ENCODE measurements around the gene BAHCC1.

The BAHCC1 gene

DNA sequence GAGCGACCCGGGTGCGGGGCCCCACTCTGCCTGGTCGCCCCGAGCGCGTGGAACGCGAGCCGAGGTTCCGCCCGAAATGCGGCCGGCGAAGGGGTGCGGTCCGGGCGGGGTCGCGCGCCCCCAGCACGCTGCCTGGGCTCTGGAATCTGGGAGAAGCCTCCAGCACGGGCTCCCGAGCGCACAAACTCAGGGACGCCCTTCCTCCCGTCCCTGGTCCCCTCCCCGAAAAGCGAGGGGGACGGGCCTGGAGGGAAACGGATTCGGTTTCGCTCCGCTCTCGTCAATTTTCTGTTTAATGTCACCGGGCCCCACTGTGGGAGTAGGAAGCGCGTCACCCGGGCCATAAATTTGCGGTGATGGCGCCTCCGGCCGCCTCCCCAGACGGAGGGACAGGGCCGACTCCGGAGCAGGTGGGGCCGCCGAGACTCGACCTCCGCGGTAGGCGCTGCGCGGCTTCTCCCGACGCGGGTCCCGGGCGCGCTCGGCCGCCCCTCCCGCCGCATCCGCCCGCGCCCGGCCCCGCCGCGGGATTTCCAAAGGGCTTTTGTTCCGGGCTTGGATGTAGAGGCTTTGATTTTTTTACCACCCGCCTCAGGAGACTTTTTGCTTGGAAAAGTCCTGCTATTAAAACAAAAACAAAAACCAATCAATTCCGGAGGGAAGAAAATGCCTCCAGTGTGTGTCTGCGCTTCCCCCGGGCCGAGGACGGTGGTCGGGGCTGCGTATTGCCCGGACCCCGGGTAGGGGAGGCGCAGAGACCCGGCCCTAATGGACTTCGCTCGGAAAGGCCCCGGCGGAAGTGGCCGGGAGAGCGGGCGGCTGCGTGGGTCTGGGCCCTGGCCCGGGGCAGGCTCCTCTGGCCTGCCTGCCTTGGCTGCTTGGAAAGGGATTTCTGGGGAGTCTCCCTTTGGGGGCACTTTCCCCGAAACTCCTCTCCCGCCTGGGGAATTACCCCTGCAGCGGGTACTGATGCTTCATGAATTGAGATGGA lies 7.9 kb upstream of the BAHCC1 start:
- peak; percentile 42 to 47 for DNase-seq

DNA sequence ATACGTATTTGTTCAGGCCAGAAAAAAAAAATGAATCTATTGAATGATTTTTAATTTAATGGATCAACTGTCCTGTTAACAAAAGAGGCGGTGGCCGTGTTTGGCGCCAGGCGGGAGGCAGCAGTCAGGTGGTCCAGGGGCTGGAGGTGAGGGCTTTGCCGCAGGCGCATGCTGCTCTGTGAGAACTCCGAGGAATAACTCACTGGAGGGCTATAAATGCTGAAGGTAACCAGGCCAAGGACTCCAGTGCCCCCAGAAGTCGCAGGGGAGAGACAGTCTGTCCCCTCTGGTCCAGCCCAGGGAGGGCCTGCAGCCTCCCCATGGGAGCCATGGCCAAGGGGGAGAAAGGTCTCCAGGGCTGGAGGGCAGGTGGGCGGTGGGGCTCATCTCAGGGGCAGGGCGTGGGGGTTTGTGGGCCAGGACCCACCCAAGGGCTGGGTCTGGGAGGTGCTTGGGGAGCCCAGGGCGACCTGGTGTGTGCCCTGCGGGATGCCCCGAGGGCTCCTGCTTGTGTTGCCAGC lies 7.1 kb upstream of the BAHCC1 start:
- DNase-seq = no peak

DNA sequence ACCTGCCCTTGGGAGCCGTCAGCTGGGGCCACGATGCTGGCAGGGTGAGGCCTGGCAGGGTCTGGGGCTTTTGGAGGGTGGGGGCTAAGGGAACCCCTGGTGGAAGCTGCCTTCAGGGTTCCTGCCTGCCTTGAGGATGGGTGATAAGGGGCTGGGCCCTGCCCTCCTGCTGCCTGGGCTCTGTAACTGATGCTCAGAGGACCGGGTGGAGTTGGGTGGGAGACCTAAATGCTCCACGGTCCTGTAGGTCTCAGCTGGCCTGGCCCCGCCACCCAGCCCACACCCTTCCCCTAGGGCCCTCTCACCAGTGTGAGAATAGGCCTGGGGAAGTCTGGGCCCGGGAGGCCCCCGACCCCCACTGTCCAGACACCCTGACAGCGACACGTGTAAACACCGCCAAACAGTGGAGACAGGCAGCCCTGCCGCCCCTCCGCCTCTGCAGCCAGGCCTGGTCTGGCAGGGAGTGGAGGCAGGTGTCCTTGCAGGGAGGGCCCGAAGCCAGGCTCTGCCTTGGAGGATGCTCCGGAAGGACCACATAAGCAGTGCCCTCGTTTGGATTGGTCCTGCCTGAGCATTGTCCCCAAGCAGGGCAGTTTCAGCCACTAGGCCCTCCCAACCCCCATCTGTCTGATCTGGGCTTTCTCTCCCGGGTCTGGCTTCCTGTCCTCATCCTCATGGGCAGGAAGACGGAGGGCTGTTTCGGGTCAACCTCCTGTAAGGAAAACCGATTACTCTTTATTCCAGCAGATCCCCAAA lies 6.5 kb upstream of the BAHCC1 start:
- DNase-seq = no peak

DNA sequence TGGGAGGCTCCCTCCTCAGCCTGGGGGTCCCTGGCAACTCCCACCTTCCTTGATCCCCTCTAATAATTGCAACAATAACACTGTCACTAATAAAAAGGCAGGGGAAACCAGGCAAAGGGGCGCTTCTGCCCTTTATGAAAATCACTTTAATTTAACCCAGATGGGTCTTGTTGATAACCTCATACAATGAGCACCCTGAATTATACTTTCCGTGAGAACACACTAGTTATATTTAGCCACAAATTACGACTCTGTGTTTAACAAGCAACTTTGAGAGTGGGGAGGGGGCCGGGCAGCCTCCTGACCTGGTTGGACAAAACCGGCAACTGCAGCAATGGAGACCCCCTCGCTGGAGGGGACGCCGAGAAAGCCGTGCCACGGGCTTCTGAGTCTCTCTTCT lies 5.7 kb upstream of the BAHCC1 start:
- no peak for DNase-seq

DNA sequence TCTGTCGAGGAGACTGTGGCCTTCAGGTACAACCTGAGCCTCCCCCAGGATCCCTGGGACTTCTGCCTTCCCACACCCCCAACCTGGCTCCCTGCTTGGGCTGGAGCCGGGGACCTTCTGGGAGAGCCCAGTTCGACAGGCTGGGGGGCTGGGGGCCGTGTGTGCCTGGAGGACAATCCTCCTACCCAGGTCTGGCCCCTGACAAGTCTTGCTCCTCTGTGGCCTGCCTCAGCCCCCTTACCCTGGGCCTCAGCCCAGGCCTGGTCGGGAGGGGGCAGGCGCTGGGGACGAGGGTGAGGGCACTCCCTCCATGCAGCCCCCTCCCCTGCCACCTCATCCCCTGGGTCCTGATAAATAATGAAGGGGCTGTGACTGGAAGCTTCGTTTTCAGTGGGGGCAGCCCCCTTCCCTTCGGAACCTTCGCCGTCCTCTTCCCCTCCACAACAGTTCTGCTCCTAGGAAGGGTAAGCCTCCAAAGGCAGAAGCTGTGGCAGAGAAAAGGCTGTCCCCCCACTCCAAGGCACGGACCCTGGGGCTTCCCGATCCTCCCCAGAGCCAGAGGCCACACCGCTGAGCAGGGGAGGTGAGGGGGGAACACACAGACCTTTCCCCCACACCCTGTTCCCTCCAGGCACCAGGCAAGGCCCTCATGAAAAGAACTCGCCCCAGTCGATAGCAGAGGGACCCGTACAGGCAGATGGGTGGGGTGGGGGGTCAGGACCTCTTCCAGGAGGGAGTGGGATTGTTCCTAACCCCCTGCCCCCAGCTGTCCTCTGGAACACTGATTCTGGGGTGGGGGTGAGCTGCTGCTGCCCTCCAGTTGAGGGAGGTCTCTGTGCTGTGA lies 5.0 kb upstream of the BAHCC1 start:
- DNase-seq = no peak

DNA sequence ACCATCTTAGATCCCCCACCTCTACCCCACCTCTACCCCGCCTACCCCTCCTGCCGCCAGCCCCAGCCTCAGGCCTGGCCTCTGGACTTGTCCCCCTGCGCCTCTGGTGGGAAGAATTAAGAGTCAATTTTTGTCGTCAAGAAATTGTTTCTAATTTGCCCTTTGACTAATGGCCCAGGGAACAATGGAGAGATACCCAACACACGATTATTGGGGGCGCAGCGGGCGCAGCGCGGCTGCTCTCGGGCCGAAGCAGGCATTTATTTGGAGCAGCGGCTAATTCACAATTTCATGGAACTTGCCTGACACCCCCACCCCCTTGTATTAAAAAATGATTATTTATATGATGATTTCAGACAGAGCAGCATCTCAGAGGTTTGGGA lies 4.4 kb upstream of the BAHCC1 start:
- no peak for DNase-seq

DNA sequence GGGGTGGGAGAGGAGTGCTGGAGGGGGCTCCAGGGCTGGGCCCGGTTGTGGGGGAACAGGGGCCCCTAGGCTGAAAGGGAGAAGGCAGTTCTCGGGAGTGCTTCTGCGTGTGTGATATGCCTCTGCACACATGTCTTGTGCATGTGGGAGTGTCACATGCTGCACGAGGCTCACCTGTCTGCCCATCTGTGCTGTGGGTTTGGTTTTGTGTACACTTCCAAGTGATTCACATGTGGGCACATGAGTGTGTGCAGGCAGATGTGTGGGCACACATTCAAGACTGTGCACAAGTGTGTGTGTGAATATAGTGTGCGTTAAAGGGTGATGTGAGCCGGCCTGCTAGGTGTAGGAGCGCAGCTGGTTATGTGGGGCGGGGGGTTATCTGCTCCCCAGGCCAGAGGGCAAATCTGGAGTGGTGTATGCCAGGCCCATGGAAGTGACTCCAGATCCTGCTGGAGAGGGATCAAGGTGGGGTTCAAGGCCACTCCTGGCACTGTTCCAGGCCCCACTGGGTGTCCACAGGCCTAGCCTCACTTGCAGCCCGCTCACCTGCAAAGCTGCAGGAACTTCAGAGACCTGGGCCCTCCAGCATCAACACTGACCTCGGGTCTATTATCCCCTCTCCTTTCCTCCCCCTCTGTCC lies 3.8 kb upstream of the BAHCC1 start:
- no peak for DNase-seq

DNA sequence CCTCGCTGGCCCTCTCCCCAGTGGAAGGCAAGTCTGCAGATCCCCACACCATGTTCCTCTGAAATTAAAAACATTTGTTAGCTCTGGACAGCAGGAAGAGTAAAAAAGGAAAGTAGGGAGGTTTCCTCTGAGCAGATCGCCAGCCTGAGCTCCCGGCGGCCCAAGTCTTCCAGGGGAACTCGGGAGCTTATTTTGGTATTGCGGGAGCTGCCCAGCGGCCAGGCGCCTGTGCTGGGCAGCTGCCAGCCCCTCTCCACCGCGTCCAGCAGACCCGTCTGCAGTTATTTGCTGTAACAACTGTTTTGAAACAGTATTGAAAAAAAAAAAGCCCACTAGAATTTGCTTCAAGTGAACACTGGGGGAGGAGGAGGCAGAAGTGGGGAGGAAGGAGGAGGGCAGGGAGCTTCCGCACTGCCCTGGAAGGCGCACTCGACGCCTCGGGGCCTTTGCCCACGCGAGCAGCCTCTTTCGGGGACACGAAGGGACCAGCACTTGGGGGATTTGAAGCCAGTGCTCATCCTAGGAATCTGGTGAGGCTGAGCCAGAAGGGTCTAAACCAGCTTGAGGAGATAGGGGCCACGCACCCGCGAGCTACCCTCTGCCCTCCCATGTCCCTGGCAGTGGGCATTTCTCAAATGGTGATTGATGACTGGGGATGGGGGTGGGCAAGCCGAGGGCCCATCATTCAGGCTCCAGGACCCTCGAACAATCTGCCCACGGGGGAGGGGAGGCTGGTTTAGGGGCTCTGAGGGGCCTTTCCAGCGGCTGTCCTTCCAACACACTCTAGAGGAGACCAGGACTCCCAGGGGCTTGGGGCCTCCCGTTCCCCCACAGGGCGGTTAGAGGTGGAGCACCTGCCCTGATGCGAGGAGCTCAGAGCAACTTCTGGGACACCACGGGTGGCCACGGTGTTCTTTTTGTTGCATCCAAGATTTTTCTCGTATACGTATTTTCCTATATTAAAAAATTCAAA lies 3.0 kb upstream of the BAHCC1 start:
- DNase-seq = no peak

DNA sequence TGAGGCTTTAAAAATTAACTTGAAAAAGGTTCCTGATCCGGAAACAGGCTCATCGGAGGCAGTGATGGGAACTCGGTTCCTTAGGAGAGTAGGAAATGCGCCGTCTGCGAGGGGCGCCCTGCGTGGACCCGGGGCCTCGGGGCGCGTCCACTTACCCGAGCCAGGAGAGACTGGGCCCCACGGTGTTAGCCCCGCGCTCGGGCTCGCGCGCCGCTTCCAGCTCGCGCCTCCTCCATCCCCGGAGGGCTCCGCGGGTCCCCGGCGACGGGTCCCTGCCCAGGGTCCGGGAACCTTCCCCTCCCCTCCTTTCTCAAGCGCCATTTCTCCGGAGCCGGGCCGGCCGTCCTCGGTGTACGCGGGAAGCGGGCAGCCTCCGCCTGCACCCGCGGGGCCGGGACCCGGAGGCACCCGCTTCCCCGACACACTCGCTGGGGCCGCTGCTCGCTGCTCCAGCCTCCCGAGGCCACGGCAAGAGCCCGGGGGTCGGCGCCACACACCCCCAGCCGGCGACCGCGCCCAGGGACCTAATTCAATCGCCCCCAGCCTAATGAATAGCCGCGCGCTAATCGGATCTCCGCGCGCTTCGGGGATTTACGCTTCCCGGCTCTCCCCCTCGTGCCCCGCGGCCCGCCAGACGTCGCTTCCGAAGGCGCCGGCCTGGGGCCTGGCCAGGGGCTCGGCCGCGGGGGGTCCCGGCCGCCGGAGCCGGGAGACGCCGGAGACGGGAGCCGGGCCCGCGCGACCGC lies 2.2 kb upstream of the BAHCC1 start:
- no peak for DNase-seq

DNA sequence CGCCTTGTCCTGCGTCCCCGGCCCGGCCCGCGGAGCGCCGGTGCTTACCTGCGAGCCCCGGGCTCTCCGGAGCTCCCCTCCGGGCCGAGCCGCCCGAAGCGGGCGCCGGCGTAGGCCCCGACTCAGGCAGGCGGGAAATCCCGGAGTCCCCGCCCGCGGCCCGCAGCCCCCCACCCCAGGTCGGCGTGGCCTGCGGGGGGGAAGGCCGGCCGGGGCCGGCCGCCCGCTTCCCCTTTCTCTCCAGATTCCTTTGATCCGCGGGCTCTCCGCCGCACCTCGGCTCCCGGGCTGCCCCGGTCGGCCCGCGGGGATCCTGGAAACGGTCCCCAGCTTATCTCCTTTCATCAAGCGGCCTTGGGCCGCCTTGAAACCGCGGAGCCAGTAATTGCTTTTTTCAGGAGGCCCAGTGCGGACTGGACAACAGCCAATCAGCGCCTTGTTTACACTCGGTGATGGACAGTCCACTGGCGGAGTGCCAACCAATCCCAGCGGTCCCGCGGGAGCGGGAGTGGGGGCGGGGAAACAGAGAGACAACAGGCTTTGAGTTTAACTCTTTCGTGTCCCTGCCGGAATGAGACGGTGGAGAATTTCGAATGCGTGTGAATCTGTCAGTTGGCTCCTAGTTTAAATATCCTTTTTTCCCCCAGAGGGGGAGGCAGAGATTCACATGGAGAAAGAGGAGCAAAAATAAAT lies 1.4 kb upstream of the BAHCC1 start:
- DNase-seq = peak; percentile 63 to 90

DNA sequence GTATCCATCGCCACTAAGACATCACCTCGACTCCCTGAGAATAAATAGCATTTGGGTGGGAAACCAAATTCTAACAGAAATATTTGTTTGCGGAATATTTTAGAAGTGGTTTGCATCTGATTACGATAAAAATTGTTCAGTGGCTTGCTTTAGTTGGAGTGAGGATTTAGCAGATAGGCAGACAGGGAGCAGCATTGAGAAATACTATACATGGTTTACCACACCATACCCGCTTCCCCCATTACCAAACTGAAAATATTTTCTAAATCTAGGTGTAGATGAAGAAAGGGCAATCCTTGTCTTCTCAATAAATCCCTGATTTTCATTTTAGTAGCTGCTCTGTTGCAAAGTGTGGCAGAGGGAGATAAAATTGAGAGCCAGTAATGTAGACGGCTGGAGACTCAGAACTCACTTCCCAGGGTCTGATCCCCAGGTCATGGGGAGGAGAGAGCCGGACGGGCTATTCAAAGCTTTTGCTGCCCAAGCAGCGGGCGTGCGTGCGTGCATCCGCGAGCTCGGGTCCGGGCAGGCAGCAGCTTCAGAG lies 808 bp upstream of the BAHCC1 start:
- no peak for DNase-seq

DNA sequence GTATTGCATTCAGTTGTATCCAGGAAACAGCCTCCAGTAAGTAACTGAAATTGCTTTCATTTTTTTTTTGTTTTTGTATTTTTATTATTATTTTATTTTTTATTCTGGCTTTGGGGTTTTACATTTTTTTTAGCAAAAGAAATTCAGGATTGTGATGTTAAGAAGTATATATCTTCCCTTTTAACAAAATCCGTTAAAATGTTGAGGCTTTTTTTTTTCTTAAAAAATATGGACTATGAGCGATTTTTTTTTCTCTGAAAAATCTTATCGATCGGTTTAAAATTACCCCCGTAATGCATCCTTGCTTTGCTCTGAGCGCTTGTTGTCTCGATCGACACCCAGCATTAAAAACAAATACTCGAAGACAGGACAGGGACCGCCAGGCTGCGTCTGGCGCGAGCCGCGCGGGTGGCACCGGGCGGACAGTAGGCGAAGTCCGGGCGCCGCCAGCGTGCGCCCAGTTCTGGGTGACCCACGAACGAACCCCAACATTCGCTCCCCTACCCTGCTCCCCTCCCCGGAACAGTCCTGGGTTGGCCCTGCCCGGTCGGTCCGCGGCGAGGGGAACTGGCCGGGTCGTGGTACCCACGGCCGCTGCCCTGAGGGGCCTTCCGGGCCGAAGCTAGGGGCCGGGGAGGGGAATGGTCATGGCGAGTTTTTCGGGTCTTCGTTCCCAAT lies 482 bp downstream of the BAHCC1 start:
- DNase-seq = no peak

DNA sequence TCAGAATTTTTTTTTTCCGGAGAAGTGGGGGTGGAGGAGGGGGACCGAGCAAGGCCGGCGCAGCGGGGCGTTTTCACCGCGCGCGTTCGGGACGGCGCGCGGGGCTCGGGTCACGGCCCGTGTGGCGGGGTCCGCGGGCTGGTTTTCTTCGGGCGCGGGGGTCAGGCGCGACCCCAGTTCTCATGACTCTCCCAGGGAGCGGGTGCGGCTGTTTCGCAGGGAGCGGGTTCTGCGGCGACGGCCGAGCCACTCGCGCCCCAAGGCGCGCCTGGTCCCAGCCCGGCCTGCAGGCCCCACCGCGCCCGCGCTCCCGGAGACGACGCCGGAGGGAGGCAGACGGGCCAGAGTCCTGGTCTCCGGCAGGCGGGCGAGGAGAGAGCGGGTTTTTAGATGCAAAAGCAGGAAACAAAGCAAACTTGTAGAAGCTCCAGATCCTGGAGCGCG lies 1.0 kb downstream of the BAHCC1 start:
- DNase-seq = no peak

DNA sequence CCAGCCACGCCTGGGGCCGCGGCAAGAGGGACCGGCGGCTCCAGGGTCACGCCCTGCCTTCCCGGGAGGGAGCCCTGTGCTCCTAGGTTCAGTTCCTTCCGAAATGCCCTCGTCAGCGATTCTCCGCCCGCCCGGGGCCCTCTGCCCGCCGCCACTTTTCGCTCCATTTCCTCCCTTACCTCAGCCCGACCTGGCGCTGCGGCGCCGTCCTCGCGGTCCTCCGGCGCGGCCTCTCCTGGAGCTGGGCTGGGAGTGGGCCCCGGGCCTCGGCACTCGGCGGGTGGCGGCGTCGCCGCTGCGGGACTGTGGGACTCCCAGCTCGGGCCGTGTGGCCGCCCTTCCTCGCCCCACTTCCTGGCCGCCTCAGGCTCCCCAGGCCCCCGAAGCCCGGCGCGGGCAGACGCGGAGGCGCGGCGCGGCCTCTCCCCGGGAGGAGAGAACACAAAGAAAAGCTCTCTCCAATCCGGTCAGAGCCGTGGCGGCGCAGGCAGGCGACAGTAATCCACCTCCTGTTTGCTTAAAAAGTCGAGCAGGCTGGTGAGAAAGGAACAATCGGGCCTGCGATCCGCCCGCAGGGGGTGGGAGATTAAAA lies 1.6 kb downstream of the BAHCC1 start:
- peak in 1 of 2 donors; percentile 43 for DNase-seq

DNA sequence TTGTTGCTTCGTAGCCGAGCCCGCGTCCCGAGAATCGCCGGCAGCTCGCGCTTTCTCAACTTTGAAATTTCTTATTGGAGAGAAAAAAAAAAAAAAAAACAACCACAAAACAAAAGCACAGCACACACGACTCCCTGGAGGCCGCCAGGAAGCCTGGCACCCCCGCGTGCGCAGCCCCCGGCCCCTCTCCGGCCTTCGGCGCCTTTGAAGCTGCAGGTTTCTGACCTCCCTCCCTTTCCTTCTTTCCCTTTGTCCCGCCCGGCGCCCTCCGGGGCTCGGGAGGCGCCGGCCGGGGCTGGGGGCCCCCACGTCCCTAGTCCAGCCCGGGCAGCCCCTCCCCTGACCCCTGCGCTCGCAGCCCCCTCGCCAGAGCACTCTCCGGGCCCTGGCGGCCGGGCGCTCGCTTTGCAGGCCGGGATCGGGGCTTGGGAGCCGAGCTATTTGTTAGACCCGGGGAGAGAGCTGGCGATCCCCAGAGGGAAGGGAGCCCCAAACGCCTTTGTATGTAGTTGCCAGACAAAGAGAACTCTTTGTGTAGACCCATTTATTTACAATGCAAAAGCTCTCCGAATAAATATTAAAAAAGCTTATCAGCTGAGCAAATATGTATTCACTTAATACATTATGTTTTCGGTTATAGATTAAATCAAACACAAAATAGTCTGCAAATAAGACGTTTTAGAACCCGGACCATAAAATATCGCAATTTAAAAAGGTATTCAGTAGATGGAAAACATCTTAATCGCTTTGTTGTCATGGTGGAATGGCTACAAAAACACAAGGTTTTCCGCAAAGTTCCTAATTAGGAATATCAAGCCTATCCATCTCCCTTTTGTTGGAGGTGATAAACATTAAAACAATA lies 2.3 kb downstream of the BAHCC1 start:
- DNase-seq = no peak

DNA sequence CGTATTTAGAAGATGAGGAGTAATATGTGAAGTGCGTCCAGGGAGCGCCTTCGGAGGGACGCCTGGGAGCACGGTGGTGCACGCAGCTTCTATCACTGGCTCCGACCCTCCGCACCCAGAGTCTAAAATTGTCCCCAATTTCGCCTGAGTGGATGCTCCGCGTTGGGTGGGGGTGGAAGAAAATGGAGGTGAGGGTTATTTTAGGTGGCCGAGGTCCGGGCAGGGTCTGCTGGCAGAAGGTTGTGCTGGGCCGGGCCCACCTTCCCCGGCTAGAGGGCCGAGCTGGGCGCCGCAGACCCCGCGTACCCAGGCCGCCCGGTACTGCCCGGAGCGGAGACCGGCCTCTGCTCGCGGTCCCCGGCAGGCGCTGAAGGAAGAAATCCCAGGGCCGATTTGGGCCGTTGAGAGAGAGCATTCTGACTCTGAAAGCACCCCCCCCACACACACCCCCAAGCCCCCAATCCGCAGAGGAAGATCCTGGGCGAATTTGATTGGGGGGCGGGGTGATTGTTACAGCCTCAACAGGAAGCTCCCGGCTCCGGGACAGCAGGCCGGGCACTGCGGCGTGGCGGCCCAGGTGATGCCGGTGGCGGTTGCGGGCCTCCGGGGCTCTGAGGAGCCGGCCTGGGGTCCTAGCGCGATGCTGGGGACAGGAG lies 3.0 kb downstream of the BAHCC1 start:
- DNase-seq = no peak

Data from CD4-positive, alpha-beta T cell treated with Interleukin-1 beta for 1 hour (primary cell).